Measurements from ENCODE around the gene AP5S1. TPM values are rescaled to one million over a fixed set of nuclear protein-coding genes. Genes with fewer than 3 reads are reported as not detected.

The AP5S1 gene
- total RNA-seq, 1 experiment from 2014 or later = 3.9 TPM

- Histone ChIP-seq H3K4ac (ENCODE audit: low read depth, low read length) (no peak within 1 kb of the TSS), H2AFZ (ENCODE audit: low read length) (no peak within 1 kb of the TSS), H4K91ac (ENCODE audit: insufficient read length, low read depth, low read length) (no peak within 1 kb of the TSS), H3K23me2 (ENCODE audit: insufficient read length, low read depth, low read length, poor library complexity, severe bottlenecking) (peaks cover 13% of the 10 kb centered on the region), H3K4me2 (ENCODE audit: insufficient read depth, insufficient read length, low read length) (peak within 1 kb of the TSS; percentile 84), H3K18ac (ENCODE audit: insufficient read length, low read depth, low read length) (peak within 1 kb of the TSS; percentile 83), H3K23ac (ENCODE audit: insufficient read length, low read depth, low read length) (no peak within 1 kb of the TSS), H3K14ac (ENCODE audit: insufficient read depth, low read length) (peak within 1 kb of the TSS; percentile 83), H4K5ac (ENCODE audit: insufficient read length, low read depth, low read length) (no peak within 1 kb of the TSS), H3K9me3 (ENCODE audit: control insufficient read depth, low read depth, low read length) (no peaks in the 10 kb centered on the region), H2BK12ac (ENCODE audit: insufficient read length, low read depth, low read length) (no peak within 1 kb of the TSS), H3K79me1 (ENCODE audit: insufficient read depth, low read depth, low read length, poor library complexity, severe bottlenecking) (no peaks in the 10 kb centered on the region), H3K27me3 (ENCODE audit: insufficient read depth, low read length) (no peaks in the 10 kb centered on the region), H3K56ac (ENCODE audit: insufficient read length, low read depth, low read length) (no peak within 1 kb of the TSS), H2BK5ac (ENCODE audit: insufficient read length, low read length) (no peak within 1 kb of the TSS), H3K79me2 (ENCODE audit: insufficient read depth, low read length) (no peaks in the 10 kb centered on the region; the same call in 1 of the 2 replicates), H2BK120ac (ENCODE audit: low read depth, low read length, poor library complexity, severe bottlenecking) (no peak within 1 kb of the TSS), H3K27ac (ENCODE audit: insufficient read length, low read depth, low read length) (no peak within 1 kb of the TSS), H3K4me1 (ENCODE audit: insufficient read depth, low read length) (no peaks in the 10 kb centered on the region), H2BK15ac (ENCODE audit: low read depth, low read length) (no peak within 1 kb of the TSS), H2BK20ac (ENCODE audit: low read depth, low read length, poor library complexity, severe bottlenecking) (no peak within 1 kb of the TSS), H3K9ac (ENCODE audit: extremely low read depth, insufficient read length, low read length) (peak within 1 kb of the TSS; percentile 68), H2AK5ac (ENCODE audit: insufficient read length, low read length) (no peak within 1 kb of the TSS), H3T11ph (ENCODE audit: low read length) (no peak within 1 kb of the TSS), H4K8ac (replicated peaks; ENCODE audit: insufficient read length, low read depth, low read length) (no peak within 1 kb of the TSS), H4K20me1 (ENCODE audit: control insufficient read depth, insufficient read depth, insufficient read length) (no peaks in the 10 kb centered on the region)
- no peak for TF ChIP-seq CTCF (conservative IDR thresholded peaks at IDR 0.05)
- peak within 1 kb of the TSS in 2 of 3 experiments; percentile 72 to 79; a peak in 3 of 7 replicates for H3K27ac Mint-ChIP-seq
- no CpG with 5 or more reads among the region's 72 CpGs for WGBS (ENCODE audit: extremely low coverage, insufficient read length, low lambda C conversion rate)
- H3K4me1 Mint-ChIP-seq = peaks cover 7 to 10% of the 10 kb centered on the region in 2 experiments
- peak within 1 kb of the TSS; percentile 81 to 90 for H3K4me3 Mint-ChIP-seq
- DNase-seq = peak; percentile 90
- H3K36me3 Mint-ChIP-seq (ENCODE audit: insufficient read depth in 1 of 3, low read depth in 3 of 3) = 0 out of 7 replicates have a peak, but pooled peaks cover 0 to 5% (median 0%) of the 10 kb centered on the region in 3 experiments
- H3K9me3 Mint-ChIP-seq = no peaks in the 10 kb centered on the region
- no peaks in the 10 kb centered on the region; the same call in 1 of the 2 replicates for H3K27me3 Mint-ChIP-seq (ENCODE audit: low read depth)
Measured at GRCh38 chr20:3846740-3847428, 26.5 kb downstream of the AP5S1 start, which contains the start of gene MAVS. MAVS (plus strand) TSS chr20:3846834; CDS start chr20:3854625, 7,791 bp downstream.
